Naive thymus-derived CD4-positive, alpha-beta T cell (primary cell): ENCODE results near the gene NCF1. TPM values are rescaled to one million over a fixed set of nuclear protein-coding genes. Genes with fewer than 3 reads are reported as not detected.
"Not testable (repeated sequence)": the region's sequence is repeated elsewhere in the genome, so short reads cannot be mapped to it uniquely, and the experiment has no call there.

Source experiments
- ATAC-seq: fragments of 150-1000 bp; cut with Tn5 transposase; 2 replicates; pipeline ENCODE4 v1.10.0; 2021; ENCODE audit warnings: mild to moderate bottlenecking, moderate library complexity
- CTCF ChIA-PET: fragments of 350-600 bp; sonication (Branson Sonifier 250); formaldehyde crosslinking; loops from one replicate; lab custom pipeline; 2021; ENCODE audit warnings: antibody characterized with exemption; lab: Charles Lee
- POLR2A ChIA-PET: fragments of 350-600 bp; sonication (Branson Sonifier 250); formaldehyde crosslinking; loops from one replicate; lab custom pipeline; 2021; ENCODE audit warnings: antibody characterized with exemption, inconsistent platforms; lab: Charles Lee
- DNase-seq, 9 donors: peaks; one replicate each; pipeline versions ENCODE4 v3.0.0 to v3.0.0-alpha.2; 2020 to 2022; ENCODE audit warnings: mixed read lengths in 1 of 9
- H3K27ac ChIP-seq: one replicate; pipeline ENCODE4 v1.7.0; 2013; ENCODE audit warnings: mild to moderate bottlenecking, low read depth, low read length, moderate library complexity
- H3K27me3 ChIP-seq, 2 donors: one replicate each; pipeline ENCODE4 v1.7.0; 2013; ENCODE audit warnings: low read length in 2 of 2, mild to moderate bottlenecking in 2 of 2, moderate library complexity in 2 of 2; ENCODE audit not compliant: control insufficient read depth in 2 of 2, insufficient read depth in 2 of 2
- H3K36me3 ChIP-seq, 3 experiments: 1 replicate in 2 of 3; 2 replicates in 1 of 3; pipeline ENCODE4 v1.7.0; 2013; ENCODE audit warnings: low read length in 3 of 3, mild to moderate bottlenecking in 3 of 3, moderate library complexity in 1 of 3; ENCODE audit not compliant: insufficient read depth in 3 of 3, control insufficient read depth in 2 of 3
- H3K4me1 ChIP-seq, 2 donors: one replicate each; pipeline ENCODE4 v1.7.0; 2013; ENCODE audit warnings: low read length in 2 of 2, mild to moderate bottlenecking in 2 of 2, moderate library complexity in 1 of 2; ENCODE audit not compliant: control insufficient read depth in 2 of 2, insufficient read depth in 2 of 2
- H3K4me3 ChIP-seq: 2 replicates; pipeline ENCODE4 v1.7.0; 2013; ENCODE audit warnings: mild to moderate bottlenecking, low read length
- H3K9me3 ChIP-seq, 3 experiments: 1 replicate in 2 of 3; 2 replicates in 1 of 3; pipeline ENCODE4 v1.7.0; 2013; ENCODE audit warnings: low read length in 3 of 3; ENCODE audit not compliant: control insufficient read depth in 2 of 3
- H3K27ac Mint-ChIP-seq, 9 donors: one replicate each; pipeline ENCODE4 v1.8.0; 2020 to 2022; ENCODE audit warnings: mixed read lengths in 9 of 9, mild to moderate bottlenecking in 8 of 9, moderate library complexity in 5 of 9, inconsistent platforms in 2 of 9
- H3K27me3 Mint-ChIP-seq, 5 donors: one replicate each; pipeline ENCODE4 v1.8.0; 2021 to 2022; ENCODE audit warnings: mixed read lengths in 5 of 5, mild to moderate bottlenecking in 1 of 5
- H3K36me3 Mint-ChIP-seq, 5 donors: one replicate each; pipeline ENCODE4 v1.8.0; 2020 to 2022; ENCODE audit warnings: mixed read lengths in 5 of 5, mild to moderate bottlenecking in 3 of 5, inconsistent platforms in 1 of 5
- H3K4me1 Mint-ChIP-seq, 7 donors: one replicate each; pipeline ENCODE4 v1.8.0; 2020 to 2022; ENCODE audit warnings: mixed read lengths in 7 of 7, mild to moderate bottlenecking in 3 of 7, inconsistent platforms in 1 of 7
- H3K4me3 Mint-ChIP-seq, 10 donors: one replicate each; pipeline ENCODE4 v1.8.0; 2020 to 2022; ENCODE audit warnings: mild to moderate bottlenecking in 10 of 10, mixed read lengths in 10 of 10, moderate library complexity in 6 of 10, inconsistent platforms in 2 of 10
- H3K9me3 Mint-ChIP-seq, 11 donors: one replicate each; pipeline ENCODE4 v1.8.0; 2020 to 2022; ENCODE audit warnings: mixed read lengths in 11 of 11, mild to moderate bottlenecking in 4 of 11, inconsistent platforms in 1 of 11, moderate library complexity in 1 of 11
- intact Hi-C, 2 donors: fragments of 100-400 bp; cut with micrococcal nuclease; formaldehyde crosslinking; loops; one replicate each; pipeline ENCODE4 v1.15.1; 2023
- polyA plus RNA-seq, 2 donors: library from polyadenylated mRNA; unstranded; fragments of 300-500 nt; fragmentation: Illumina TruSeq; gene quantifications; one replicate each; pipeline ENCODE4 v1.2.3, GENCODE V29; 2021
- total RNA-seq, 6 experiments: library from RNA in 5 of 6; stranded (reverse) in 5 of 6; gene quantifications; 1 replicate in 5 of 6; 2 replicates in 1 of 6; pipeline ENCODE4 v1.2.3 and lab custom pipeline; 2021 to 2026

NCF1 gene
- total and polyA plus RNA-seq, 7 experiments from 2014 or later, result 0.92 to 70.1 (median 9.0) TPM

DNA sequence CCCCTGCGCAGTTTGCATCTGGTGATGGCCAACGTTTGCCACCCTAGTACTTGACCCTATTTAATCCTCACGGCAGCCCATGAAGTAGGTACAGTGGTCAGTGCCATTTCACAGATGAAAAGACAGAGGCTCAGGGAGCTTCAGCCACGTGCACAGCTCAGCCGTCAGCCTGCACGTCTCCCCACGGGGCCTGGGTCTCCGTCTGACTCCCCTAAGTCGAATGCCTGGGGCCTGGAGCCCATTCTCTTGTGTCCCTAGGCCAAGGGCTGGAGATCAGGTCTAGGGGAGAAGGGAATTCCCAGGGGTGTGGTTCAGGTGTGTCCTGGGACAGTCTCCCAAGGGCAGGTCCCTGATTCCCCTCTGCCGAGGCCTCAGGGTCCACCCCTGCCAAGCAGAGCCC, 6.8 kb upstream of the NCF1 start:
- intact Hi-C loops, H3K36me3 Mint-ChIP-seq, H3K27me3 Mint-ChIP-seq, H3K4me3 ChIP-seq, H3K9me3 ChIP-seq, H3K27ac ChIP-seq, DNase-seq, POLR2A ChIA-PET, H3K9me3 Mint-ChIP-seq, H3K4me1 Mint-ChIP-seq, ATAC-seq, H3K27me3 ChIP-seq, H3K36me3 ChIP-seq, CTCF ChIA-PET, H3K4me1 ChIP-seq, H3K27ac Mint-ChIP-seq, H3K4me3 Mint-ChIP-seq: not testable (repeated sequence)

DNA sequence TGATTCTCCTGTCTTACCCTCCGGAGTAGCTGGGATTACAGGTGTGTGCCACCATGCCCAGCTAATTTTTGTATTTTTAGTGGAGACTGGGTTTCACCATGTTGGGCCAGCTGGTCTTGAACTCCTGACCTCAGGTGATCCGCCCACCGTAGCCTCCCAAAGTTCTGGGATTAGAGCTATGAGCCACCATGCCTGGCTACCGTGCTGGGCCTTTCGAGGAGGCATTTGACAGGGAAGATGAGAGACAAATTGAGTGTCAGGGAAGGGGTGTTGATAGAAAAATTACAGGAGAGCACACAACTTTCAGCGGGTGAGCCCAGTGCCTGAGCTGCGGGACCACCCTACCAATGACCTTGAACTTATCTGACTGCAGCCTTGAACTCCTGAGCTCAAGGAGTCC, 3.7 kb upstream of the NCF1 start:
- H3K27ac Mint-ChIP-seq, H3K27me3 ChIP-seq, H3K4me3 ChIP-seq, H3K27me3 Mint-ChIP-seq, H3K27ac ChIP-seq, intact Hi-C loops, POLR2A ChIA-PET, H3K4me1 ChIP-seq, H3K4me1 Mint-ChIP-seq, H3K9me3 Mint-ChIP-seq, H3K9me3 ChIP-seq, H3K36me3 Mint-ChIP-seq, H3K36me3 ChIP-seq, ATAC-seq, DNase-seq, CTCF ChIA-PET, H3K4me3 Mint-ChIP-seq: not testable (repeated sequence)

DNA sequence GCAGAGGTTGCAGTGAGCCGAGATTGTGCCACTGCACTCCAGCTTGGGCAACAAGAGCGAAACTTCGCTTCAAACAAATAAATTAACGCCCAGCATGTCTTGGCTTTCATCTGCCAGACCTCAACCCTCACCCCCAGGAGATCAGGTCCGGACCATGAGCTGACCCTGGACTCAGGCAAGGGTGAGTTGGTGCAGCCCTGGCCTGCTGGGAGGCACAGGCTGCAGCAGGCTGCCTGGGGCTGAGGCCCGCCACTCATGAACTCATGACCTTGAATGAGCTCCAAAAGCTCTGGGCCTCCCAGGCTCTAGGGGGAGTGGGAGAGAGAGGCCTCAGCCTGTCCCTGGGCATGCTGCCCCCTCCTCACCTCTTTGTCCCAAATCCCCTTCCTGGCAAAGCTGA, 1.7 kb upstream of the NCF1 start:
- H3K4me3 Mint-ChIP-seq, H3K4me3 ChIP-seq, POLR2A ChIA-PET, intact Hi-C loops, DNase-seq, H3K27me3 Mint-ChIP-seq, H3K27me3 ChIP-seq, H3K36me3 ChIP-seq, H3K9me3 Mint-ChIP-seq, H3K4me1 ChIP-seq, H3K9me3 ChIP-seq, H3K27ac ChIP-seq, H3K27ac Mint-ChIP-seq, H3K36me3 Mint-ChIP-seq, ATAC-seq, H3K4me1 Mint-ChIP-seq, CTCF ChIA-PET: not testable (repeated sequence)

DNA sequence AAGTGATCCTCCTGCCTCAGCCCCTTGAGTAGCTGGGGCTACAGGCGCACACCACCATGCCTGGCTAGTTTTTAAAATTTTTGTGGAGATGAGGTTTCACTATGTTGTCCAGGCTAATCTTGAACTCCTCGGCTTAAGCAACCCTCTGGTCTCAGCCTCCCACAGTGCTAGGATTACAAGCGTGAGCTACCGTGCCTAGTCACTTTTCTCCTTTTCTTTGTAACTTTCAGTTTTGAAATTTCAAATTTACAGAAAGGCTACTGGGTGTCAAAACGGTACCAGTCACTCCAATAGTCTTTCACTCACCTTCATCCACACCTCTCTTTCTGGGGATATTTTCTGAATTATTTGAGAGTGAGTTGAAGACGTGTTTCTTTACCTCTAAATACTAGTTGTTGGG, 1.3 kb downstream of the NCF1 start:
- DNase-seq, H3K4me3 Mint-ChIP-seq, H3K4me3 ChIP-seq, H3K27ac ChIP-seq, ATAC-seq, H3K36me3 Mint-ChIP-seq, H3K9me3 Mint-ChIP-seq, CTCF ChIA-PET, H3K36me3 ChIP-seq, POLR2A ChIA-PET, H3K9me3 ChIP-seq, H3K4me1 Mint-ChIP-seq, H3K27ac Mint-ChIP-seq, H3K4me1 ChIP-seq, H3K27me3 ChIP-seq, intact Hi-C loops, H3K27me3 Mint-ChIP-seq: not testable (repeated sequence)

DNA sequence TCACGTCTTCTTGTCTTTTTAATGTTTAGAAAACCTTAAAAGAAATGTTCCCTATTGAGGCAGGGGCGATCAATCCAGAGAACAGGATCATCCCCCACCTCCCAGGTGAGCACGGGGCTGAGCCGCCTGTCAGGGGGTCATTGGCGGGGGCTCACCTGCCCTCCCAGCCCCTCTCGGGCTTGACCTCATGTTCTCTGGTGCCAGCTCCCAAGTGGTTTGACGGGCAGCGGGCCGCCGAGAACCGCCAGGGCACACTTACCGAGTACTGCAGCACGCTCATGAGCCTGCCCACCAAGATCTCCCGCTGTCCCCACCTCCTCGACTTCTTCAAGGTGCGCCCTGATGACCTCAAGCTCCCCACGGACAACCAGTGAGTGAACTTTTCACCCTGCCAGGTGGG, 5.2 kb downstream of the NCF1 start:
- intact Hi-C loops, H3K27me3 Mint-ChIP-seq, H3K27ac Mint-ChIP-seq, ATAC-seq, DNase-seq, H3K4me3 Mint-ChIP-seq, H3K36me3 Mint-ChIP-seq, H3K4me1 Mint-ChIP-seq, H3K4me1 ChIP-seq, H3K9me3 Mint-ChIP-seq, CTCF ChIA-PET, H3K27me3 ChIP-seq, H3K9me3 ChIP-seq, H3K36me3 ChIP-seq, H3K4me3 ChIP-seq, POLR2A ChIA-PET, H3K27ac ChIP-seq: not testable (repeated sequence)

DNA sequence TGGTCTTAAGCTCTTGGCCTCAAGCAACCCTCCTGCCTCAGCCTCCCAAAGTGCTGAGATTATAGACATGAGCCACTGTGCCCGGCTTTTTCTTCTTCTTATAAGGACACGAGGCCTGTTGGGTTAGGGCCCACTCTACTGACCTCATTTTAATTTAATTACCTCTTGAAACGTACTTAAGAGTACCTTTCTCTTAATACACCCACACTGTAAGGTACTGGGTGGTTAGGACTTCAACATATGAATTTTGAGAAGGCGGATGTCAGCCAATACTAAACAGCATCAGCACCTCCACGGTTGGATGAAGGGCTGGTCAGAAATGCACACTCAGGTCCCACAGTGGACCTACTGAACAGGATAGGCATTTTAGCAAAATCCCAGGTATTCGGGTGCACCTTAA, 7.9 kb downstream of the NCF1 start:
- CTCF ChIA-PET, H3K36me3 Mint-ChIP-seq, POLR2A ChIA-PET, ATAC-seq, H3K27ac ChIP-seq, DNase-seq, H3K36me3 ChIP-seq, H3K4me1 ChIP-seq, H3K9me3 ChIP-seq, H3K27me3 Mint-ChIP-seq, H3K4me3 ChIP-seq, H3K4me1 Mint-ChIP-seq, H3K27me3 ChIP-seq, H3K27ac Mint-ChIP-seq, H3K9me3 Mint-ChIP-seq, H3K4me3 Mint-ChIP-seq, intact Hi-C loops: not testable (repeated sequence)

DNA sequence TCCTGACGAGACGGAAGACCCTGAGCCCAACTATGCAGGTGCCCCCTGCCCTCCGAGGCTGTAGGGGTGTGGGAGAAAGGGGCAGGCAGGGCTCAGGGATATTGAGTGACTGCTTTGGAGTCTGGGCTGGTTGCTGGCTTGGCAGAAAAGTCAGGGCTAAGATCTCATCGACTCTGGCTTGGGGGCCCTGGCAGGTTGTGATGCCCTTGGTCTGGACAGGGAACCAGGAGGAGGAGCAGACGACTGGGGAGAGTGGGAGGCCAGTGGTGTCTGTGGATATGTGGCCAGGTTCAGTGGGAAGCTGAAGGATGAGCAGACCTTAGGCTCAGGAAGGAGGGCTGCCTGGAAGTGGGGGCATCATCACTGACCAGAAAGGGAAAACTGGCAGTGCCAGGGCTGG, 9.8 kb downstream of the NCF1 start:
- H3K27ac ChIP-seq, H3K4me3 ChIP-seq, H3K9me3 Mint-ChIP-seq, POLR2A ChIA-PET, H3K27ac Mint-ChIP-seq, H3K4me3 Mint-ChIP-seq, ATAC-seq, H3K4me1 Mint-ChIP-seq, H3K27me3 Mint-ChIP-seq, H3K27me3 ChIP-seq, H3K9me3 ChIP-seq, H3K36me3 ChIP-seq, DNase-seq, intact Hi-C loops, H3K4me1 ChIP-seq, CTCF ChIA-PET, H3K36me3 Mint-ChIP-seq: not testable (repeated sequence)
